Measurements from ENCODE around the gene CTCFL.
"Not testable (repeated sequence)": the region's sequence is repeated elsewhere in the genome, so short reads cannot be mapped to it uniquely, and the experiment has no call there.

CTCFL gene

GRCh38 chr20:57478176-57478575 is 46.8 kb downstream of the CTCFL start:
- no peak for DNase-seq

DNA sequence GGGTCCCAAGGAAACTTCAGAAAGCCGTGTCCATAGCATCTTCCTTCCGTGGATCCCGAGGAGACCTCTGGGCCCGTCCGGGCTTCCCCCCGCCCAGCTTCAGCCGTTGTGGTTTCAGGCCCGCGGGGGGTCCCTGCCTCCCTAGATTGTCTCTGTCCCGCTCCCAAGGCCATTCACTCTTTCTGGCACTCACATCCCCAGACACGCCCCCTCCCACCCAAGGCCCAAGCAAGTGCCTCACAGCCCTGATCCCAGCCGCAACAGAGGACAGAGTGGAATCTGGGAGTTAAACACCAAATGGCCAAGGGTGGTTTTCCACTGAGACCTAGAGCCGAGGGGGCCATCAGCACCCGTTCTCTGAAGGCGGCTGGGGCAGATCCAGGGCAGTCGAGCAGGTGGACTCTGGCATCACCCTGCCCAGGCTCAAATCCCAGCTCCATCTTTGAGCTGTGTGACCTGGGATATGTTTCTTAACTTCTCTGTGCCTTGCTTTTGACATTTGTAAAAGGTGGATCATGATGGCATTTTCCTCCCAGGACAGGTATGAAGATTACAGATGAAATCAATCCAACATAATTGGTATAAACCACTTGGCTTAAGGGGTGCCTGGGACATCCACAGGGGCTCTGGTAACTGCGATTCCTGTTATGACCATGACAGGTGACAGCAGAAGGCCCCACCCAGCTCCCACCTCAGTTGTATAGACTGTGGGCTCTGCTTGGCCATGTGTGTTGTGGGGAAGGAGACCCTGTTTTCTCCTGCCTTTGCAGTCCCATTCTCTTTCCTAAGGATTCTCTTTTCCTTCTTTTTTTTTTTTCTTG is 48.1 kb downstream of the CTCFL start:
- DNase-seq = no peak

GRCh38 chr20:57476084-57476526 is 48.8 kb downstream of the CTCFL start:
- DNase-seq = no peak

GRCh38 chr20:57475388-57476083 is 49.4 kb downstream of the CTCFL start:
- DNase-seq = no peak

DNA sequence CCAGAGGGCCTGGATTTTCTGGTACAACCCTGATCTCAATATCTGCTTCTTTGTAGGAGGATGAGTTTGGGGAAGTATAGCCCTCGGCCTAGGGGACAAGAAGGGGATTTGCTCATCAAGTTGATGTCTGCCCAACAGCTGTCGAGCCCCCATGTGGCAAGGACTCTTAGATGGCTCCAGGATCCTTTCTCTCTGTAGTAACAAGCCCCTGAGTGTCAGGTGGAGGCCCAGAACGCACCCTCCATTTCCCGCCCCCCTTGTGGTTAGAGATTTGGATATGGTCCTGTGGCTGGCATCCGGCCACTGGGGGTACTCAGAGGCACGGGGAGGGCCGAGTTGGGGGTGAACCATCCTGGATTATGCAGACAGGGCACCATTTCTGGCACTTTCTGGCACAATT is 50.1 kb downstream of the CTCFL start:
- no peak for DNase-seq

DNA sequence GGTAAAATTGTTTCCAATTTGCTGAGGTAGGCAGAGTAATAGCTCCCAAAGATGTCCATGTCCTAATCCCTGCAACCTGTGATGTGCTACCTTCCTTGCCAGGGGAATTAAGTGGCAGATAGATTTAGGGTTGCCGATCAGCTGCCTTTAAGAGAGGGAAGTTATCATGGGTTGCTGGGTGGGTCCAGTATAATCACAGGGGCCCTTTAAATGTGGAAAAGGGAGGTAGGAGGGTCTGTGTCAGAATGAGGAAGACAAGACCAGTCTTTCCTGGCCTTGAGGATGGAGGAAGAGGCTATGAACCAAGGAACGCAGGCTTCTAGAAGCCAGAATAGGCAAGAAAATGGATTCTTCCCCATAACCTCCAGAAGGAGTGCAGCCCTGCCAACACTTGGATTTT is 50.7 kb downstream of the CTCFL start:
- no peak for DNase-seq

DNA sequence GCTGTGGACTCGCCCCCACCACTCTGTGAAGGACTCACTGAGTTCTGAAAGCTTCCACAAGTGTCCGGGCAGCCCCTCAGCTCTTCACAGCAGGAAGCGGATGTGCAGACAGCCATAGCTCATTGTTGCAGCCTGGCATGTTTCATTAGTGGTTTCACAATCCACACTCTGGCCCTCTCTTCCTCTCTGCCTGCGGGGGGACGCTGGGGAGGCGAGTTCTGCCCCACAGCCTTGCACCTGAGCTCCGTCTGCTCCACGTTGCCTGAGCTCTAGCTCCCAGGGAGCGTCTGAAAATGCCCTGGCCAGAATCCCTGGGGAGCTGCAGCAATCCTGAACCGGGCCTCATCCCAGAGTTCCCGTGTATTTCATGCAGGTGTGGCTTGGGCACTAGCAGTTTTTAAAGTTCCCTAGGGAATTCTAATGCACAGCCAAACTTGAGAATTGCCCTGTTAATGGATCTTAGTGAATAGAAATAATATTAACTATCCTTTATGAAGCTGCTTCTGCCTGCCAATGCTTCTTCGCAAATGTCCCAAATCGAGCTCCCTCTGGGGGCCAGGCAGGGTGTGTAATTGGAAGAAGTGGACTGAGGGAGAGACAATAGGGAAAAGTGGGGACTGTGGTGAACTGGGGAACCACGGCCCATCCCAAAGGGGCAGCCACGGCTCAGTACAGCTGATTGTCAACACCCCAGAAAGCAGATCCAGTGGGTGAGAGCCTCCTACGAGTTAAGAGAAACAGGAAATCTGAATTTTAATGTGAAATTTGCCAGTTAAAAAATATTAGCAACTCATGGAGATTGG is 51.5 kb downstream of the CTCFL start:
- DNase-seq = no peak

DNA sequence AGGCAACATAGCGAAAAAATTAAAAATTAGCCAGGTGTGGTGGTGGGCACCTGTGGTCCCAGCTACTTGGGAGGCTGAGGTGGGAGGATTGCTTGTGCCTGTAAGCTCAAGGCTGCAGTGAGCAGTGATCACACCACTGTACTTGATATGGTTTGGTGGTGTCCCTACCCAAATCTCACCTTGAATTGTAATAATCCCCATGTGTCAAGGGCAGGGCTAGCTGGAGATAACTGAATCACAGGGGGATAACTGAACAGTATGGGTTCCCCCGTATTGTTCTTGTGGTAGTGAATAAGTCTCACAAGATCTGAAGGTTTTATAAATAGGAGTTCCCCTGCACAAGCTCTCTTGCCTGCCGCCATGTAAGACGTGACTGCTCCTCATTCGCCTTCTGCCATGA is 52.5 kb downstream of the CTCFL start:
- not testable (repeated sequence) for DNase-seq

DNA sequence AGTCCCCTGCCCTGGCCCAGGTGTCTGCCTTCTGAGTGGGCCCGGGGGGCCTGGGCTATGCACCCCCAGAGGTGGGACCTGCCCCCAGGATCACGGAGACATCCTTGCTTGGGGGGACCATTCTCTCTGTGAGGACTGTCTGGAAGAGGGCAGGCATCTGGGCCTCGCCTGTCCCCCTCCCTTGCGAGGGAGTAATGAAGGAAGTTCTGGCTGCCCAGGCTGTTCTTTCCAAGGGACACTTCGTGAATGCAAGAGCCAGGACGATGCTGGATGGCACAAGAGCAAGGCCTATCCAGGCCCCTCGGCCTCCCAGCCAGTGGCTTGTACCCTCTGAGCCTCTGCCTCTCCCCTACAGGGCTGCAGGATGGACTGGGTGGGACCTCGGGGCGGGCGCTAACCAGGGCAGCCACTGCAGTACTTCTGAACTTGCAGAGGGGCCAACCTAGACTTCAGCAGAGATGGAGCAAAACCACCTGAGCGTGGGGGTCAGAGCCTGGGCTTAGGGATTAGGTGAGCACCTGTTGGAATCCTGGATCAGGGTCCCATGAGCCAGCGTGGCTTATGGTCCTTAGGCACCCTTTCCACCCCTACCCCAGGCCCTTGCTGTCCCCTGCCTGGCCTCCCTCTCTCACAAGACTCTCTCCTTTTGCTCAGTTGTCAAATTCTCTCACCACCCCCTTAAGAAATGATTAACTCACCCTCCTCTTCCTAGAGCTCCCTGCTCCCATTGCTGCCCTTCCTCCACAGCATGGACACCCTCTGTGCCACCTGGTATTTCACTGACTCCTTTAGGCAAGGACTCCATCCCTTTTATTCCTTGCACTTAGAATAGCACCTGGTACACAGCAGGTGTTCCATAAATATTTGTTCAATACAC is 53.2 kb downstream of the CTCFL start:
- no peak for DNase-seq

GRCh38 chr20:57470666-57471495 is 54.1 kb downstream of the CTCFL start:
- DNase-seq = no peak

GRCh38 chr20:57470212-57470522 is 54.8 kb downstream of the CTCFL start:
- DNase-seq = no peak

DNA sequence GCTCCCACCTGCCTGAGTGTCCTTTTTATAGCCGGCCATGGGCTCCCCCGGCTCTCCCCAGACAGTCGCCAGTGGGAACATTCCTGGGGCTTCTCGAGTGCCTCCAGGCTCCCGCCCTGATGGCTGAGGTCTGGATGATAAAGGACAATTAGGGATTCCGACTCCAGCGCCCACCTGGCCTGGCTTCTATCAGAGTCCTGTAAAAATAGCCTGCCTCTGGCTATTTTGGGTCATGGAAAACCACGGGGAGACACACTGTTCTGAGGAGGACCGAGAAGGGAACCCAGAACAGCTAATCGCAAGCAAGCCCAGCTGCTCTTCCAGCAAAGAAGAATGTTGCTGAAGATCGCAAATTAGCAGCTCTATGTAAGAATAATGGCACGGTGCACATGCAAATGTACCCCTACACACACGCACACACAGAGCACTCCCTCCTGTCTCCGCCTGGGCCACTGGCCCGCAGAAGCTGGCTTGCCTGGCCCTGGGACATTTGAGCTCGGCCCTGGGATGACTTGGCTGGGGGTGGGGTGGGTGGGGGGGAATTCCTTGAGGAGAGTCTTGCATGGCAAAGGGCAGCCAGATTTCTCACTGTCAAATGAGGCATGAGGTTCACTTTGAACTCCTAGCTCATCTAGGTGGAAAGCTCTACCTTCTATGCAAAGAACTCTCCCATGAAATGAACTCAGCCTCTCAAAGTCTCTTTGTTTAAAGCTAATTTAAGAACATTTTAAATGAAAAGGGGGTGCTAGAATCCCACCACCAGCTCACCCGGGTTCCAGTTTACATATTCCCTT is 55.3 kb downstream of the CTCFL start:
- no peak for DNase-seq

DNA sequence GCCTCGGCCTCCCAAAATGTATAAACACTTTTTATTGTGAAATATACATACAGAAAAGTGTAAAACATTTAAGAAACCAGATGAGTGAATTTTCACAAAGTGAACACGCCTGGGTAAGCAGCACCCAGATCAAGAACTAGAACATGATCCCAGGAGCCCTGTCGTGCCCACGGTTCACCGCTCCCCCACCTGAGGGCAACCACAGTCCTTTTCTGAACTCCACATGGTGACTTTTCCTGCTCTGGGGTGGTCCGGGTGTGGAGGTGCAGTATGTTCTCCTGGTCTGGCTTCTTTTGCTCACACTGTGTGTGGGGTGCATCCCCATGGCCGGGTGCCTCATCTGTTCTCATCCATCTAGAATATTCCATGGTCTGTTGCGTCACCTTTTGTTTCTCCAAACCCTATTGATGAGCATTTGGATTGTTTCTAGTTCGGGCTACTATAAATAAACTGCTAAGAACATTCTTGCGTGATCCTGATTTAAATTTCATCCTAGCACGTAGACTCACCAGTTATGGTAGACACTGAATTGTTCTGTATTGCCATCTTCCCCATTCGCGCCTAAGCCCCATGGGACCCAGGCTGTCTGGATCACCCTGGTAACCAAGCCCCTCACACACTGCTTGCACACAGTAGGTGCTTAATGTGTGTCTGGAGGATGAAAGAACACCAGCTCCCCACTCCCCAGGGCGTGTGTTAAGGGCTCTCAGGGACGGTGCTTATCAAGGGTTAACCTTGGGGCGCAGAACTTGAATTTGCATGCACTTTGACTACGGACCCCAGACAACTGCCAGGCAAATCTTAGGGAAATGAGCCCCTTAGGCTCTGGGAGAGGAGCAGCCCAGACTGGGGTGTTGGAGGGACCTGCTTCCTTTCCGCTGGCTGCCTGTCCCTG is 56.2 kb downstream of the CTCFL start:
- DNase-seq = no peak

DNA sequence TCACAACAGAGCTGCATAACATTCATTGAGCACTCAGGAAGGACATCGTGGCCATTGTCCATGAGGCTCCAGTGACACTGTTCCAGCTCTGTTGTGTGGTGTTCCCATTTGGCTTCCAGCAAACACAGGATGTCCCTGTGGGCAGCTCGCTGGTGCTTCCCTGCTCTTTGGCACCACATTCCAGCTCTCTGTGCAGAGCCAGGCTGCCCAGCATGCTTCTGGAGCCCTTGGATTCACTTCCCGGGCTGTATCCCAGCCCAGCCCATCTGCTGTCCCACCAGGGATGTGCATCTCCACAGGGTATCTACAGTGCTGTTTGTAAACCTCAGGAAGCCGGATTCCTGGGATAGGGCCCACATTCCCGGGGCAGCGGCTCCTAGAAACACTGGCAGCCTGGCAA is 57.2 kb downstream of the CTCFL start:
- no peak for DNase-seq

DNA sequence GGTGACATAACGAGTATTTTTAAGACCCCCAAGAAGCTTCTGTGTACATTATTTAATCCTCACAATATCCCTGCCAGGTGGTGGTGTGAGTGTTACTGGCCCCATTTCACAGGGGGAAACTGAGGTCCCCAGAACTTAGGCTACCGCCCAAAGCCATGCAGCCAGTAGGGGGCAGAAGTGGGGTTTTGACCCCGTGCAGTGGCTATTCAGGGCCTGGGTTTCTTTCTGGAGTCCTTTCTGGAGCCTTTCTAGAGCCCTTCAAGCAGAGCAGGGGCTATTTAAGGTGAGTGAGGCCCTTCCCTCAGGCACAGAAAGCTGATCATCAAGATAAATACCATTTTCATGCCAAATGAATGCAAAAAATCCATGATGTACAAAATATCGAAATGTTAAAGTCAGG is 59.0 kb downstream of the CTCFL start:
- DNase-seq = no peak

- no peak for DNase-seq
Observed at GRCh38 chr20:57465486-57465885, 59.5 kb downstream of the CTCFL start.

- DNase-seq = no peak
Observed at GRCh38 chr20:57464642-57465211, 60.2 kb downstream of the CTCFL start.

GRCh38 chr20:57462781-57463180 is 62.2 kb downstream of the CTCFL start:
- DNase-seq = no peak

- DNase-seq = no peak
Observed at GRCh38 chr20:57461726-57462125, 63.2 kb downstream of the CTCFL start.
